ENCODE data around the gene HPSE2. TPM values are rescaled to one million over a fixed set of nuclear protein-coding genes. Genes with fewer than 3 reads are reported as not detected.

The HPSE2 gene
- total and polyA plus RNA-seq, 2 of the 8 experiments (the other 6 are each of a cell fraction or from before 2014, with no cell fraction given), result 0.41 to 0.58 TPM

GRCh38 chr10:98628206-98628605, 607.4 kb downstream of the HPSE2 start:
- CTCF ChIA-PET (ENCODE audit: partially characterized antibody), result interaction anchor here (2.3 kb wide), 1 partner anchor 34 kb away, joined by 5 read pairs; no protein-coding TSS in a partner anchor
- H2BK20ac ChIP-seq (ENCODE audit: low read length), result no peak overlapping the region
- FAIRE-seq, result no peak

More at GRCh38 chr10:98628206-98628605, 607.4 kb downstream of the HPSE2 start:
- no peak overlapping the region for H3K18ac ChIP-seq (ENCODE audit: extremely low read depth, low read length)
- H4K5ac ChIP-seq (ENCODE audit: insufficient read length, low read depth, low read length), result no peak overlapping the region
- no peaks in the 10 kb centered on the region for H3K23me2 ChIP-seq (ENCODE audit: low read depth, low read length)
- no peaks in the 10 kb centered on the region for H3K4me1 ChIP-seq (replicated peaks in 1 of 4; ENCODE audit: control insufficient read depth in 3 of 4, insufficient read depth in 4 of 4, low read length in 3 of 4)
- H3K56ac ChIP-seq (replicated peaks; ENCODE audit: insufficient read length, low read depth, low read length), result no peak overlapping the region
- H3K9me3 ChIP-seq (ENCODE audit: insufficient read depth in 2 of 2, low read depth in 1 of 2, low read length in 1 of 2), result no peaks in the 10 kb centered on the region
- no peaks in the 10 kb centered on the region for H4K20me1 ChIP-seq (replicated peaks in 1 of 2; ENCODE audit: control insufficient read depth in 1 of 2, insufficient read depth in 2 of 2, low read length in 2 of 2)
- H3K36me3 ChIP-seq (ENCODE audit: control insufficient read depth in 2 of 4, insufficient read depth in 4 of 4, low read length in 3 of 4), result no peaks in the 10 kb centered on the region
- no peaks in the 10 kb centered on the region for H3K79me2 ChIP-seq (ENCODE audit: control insufficient read depth in 1 of 2, insufficient read depth in 2 of 2, low read length in 2 of 2)
- no peak overlapping the region for H2AK5ac ChIP-seq (ENCODE audit: low read depth, low read length)
- H2BK120ac ChIP-seq (replicated peaks; ENCODE audit: low read depth, low read length), result no peak overlapping the region
- H3K9ac ChIP-seq (replicated peaks in 1 of 4; ENCODE audit: extremely low read depth in 1 of 4, low read depth in 3 of 4, low read length in 3 of 4), result no peak overlapping the region
- H3K27ac ChIP-seq (ENCODE audit: low read depth, low read length), result no peak overlapping the region
- no peak overlapping the region for H3K4me2 ChIP-seq (ENCODE audit: insufficient read depth in 1 of 2, low read depth in 2 of 2, low read length in 2 of 2)
- H3K4me3 ChIP-seq (ENCODE audit: extremely low read depth in 1 of 4, insufficient read depth in 2 of 4, low read depth in 3 of 4, low read length in 4 of 4), result no peak overlapping the region
- POLR2A ChIA-PET (ENCODE audit: partially characterized antibody), result no interaction called here
- H2BK15ac ChIP-seq (ENCODE audit: low read length), result no peak overlapping the region
- H3K4ac ChIP-seq (replicated peaks; ENCODE audit: insufficient read length, low read depth, low read length), result no peak overlapping the region
- H4K91ac ChIP-seq (replicated peaks; ENCODE audit: insufficient read length, low read length), result no peak overlapping the region
- no peak overlapping the region for H3K23ac ChIP-seq (ENCODE audit: insufficient read length)
- no peak overlapping the region for H2AFZ ChIP-seq (ENCODE audit: low read length)
- H2BK5ac ChIP-seq (ENCODE audit: low read depth, low read length), result no peak overlapping the region
- no peak for TF ChIP-seq SP1 (IDR thresholded peaks at IDR 0.05; ENCODE audit: low read depth, low read length)
- TF ChIP-seq EZH2 (IDR thresholded peaks at IDR 0.05; ENCODE audit: low read depth, low read length, severe bottlenecking), result no peak
- TF ChIP-seq E2F6 (IDR thresholded peaks at IDR 0.05), result no peak
- TF ChIP-seq HDAC2 (IDR thresholded peaks at IDR 0.05; ENCODE audit: borderline replicate concordance in 1 of 2, low read depth in 2 of 2, low read length in 2 of 2), result no peak
- H3K79me1 ChIP-seq (ENCODE audit: low read depth, low read length), result no peaks in the 10 kb centered on the region
- no peak overlapping the region for H4K8ac ChIP-seq (ENCODE audit: extremely low read depth, insufficient read depth, low read length)
- H3K14ac ChIP-seq (ENCODE audit: insufficient read length), result no peak overlapping the region
- no peaks in the 10 kb centered on the region for H3K27me3 ChIP-seq (replicated peaks in 1 of 4; ENCODE audit: control insufficient read depth in 3 of 4, extremely low read depth in 1 of 4, insufficient read depth in 3 of 4, low read length in 3 of 4)
- 83% methylated on average over 1 of the region's 1 CpG; no CpG with 5 or more reads in 1 of the 2 experiments for WGBS, 2 experiments (ENCODE audit: extremely low coverage in 1 of 2, insufficient coverage in 1 of 2, insufficient read length in 1 of 2, insufficient replicate concordance in 2 of 2, low coverage in 1 of 2, low lambda C conversion rate in 2 of 2, missing lambda C conversion rate in 1 of 2)
- no peak for DNase-seq (ENCODE audit: low read depth in 1 of 2, low spot score in 2 of 2)
- no peak overlapping the region for H2BK12ac ChIP-seq (ENCODE audit: low read depth, low read length)

Measured in H1 (cell line).